Measurements from ENCODE around the gene KIAA0586.

The KIAA0586 gene

DNA sequence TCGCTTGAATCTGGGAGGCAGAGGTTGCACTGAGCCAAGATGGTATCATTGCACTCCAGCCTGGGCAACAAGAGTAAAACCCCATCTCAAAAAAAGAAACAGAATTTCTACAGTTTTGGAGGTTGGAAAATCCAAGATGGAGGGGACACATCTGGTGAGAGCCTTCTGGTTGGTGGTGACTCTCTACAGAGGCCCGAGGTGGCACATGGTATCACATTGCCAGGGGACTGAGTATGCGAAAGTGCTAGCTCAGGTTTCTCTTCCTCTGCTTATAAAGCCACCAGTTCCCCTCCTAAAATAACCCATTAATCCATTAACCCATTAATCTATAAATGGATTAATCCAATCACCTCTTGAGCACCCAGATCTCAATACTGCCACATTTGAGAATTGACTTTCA lies 139.5 kb downstream of the KIAA0586 start:
- ATAC-seq, result no peak
- TF ChIP-seq ZFP3 (CRISPR knock-in tag; IDR thresholded peaks at IDR 0.05) (no peak), ISL1 (CRISPR knock-in tag; IDR thresholded peaks at IDR 0.05) (no peak), ZFP30 (CRISPR knock-in tag; IDR thresholded peaks at IDR 0.05) (no peak), ZNF8 (CRISPR knock-in tag; IDR thresholded peaks at IDR 0.05) (no peak), ZC3H10 (CRISPR knock-in tag; IDR thresholded peaks at IDR 0.05) (no peak), SNAI2 (CRISPR knock-in tag; IDR thresholded peaks at IDR 0.05) (no peak), OSR1 (CRISPR knock-in tag; IDR thresholded peaks at IDR 0.05) (no peak), TOX (CRISPR knock-in tag; IDR thresholded peaks at IDR 0.05; ENCODE audit: borderline replicate concordance) (no peak), RARB (CRISPR knock-in tag; IDR thresholded peaks at IDR 0.05) (no peak), BACH2 (CRISPR knock-in tag; IDR thresholded peaks at IDR 0.05; ENCODE audit: borderline replicate concordance) (no peak)
- TF ChIP-seq, protein P1, sequence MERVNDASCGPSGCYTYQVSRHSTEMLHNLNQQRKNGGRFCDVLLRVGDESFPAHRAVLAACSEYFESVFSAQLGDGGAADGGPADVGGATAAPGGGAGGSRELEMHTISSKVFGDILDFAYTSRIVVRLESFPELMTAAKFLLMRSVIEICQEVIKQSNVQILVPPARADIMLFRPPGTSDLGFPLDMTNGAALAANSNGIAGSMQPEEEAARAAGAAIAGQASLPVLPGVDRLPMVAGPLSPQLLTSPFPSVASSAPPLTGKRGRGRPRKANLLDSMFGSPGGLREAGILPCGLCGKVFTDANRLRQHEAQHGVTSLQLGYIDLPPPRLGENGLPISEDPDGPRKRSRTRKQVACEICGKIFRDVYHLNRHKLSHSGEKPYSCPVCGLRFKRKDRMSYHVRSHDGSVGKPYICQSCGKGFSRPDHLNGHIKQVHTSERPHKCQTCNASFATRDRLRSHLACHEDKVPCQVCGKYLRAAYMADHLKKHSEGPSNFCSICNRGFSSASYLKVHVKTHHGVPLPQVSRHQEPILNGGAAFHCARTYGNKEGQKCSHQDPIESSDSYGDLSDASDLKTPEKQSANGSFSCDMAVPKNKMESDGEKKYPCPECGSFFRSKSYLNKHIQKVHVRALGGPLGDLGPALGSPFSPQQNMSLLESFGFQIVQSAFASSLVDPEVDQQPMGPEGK (CRISPR knock-in tag; IDR thresholded peaks at IDR 0.05; ENCODE audit: borderline replicate concordance), result no peak
- TF ChIP-seq, protein P2, sequence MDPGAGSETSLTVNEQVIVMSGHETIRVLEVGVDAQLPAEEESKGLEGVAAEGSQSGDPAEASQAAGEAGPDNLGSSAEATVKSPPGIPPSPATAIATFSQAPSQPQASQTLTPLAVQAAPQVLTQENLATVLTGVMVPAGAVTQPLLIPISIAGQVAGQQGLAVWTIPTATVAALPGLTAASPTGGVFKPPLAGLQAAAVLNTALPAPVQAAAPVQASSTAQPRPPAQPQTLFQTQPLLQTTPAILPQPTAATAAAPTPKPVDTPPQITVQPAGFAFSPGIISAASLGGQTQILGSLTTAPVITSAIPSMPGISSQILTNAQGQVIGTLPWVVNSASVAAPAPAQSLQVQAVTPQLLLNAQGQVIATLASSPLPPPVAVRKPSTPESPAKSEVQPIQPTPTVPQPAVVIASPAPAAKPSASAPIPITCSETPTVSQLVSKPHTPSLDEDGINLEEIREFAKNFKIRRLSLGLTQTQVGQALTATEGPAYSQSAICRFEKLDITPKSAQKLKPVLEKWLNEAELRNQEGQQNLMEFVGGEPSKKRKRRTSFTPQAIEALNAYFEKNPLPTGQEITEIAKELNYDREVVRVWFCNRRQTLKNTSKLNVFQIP (CRISPR knock-in tag; IDR thresholded peaks at IDR 0.05; ENCODE audit: borderline replicate concordance, low read depth), result no peak
- TF ChIP-seq, protein P3, sequence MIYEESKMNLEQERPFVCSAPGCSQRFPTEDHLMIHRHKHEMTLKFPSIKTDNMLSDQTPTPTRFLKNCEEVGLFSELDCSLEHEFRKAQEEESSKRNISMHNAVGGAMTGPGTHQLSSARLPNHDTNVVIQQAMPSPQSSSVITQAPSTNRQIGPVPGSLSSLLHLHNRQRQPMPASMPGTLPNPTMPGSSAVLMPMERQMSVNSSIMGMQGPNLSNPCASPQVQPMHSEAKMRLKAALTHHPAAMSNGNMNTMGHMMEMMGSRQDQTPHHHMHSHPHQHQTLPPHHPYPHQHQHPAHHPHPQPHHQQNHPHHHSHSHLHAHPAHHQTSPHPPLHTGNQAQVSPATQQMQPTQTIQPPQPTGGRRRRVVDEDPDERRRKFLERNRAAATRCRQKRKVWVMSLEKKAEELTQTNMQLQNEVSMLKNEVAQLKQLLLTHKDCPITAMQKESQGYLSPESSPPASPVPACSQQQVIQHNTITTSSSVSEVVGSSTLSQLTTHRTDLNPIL (CRISPR knock-in tag; IDR thresholded peaks at IDR 0.05; ENCODE audit: low read depth), result no peak

DNA sequence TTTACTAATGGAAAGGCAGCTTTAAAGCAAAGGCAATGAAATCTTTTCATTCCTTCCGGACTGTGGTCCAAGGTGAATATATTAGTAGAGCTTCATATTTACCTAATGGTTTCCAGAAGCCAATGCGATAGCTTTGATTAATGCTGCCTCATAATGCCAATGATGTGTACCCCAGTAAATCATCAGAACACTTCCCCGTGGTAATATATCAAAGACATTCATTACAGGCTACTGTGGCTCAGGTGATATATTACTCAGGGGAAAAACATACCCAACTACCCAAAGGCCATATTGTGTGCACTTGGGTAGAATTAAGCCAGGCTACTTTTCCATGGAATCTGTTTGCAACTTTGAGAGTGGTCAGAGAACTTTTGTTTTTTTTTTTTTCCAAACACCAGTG lies 140.8 kb downstream of the KIAA0586 start:
- ATAC-seq, result no peak
- TF ChIP-seq, protein P2 (CRISPR knock-in tag; IDR thresholded peaks at IDR 0.05; ENCODE audit: borderline replicate concordance, low read depth), result no peak
- TF ChIP-seq ZNF565 (CRISPR knock-in tag; conservative IDR thresholded peaks at IDR 0.05; ENCODE audit: low read depth), result no peak
- no peak for TF ChIP-seq ZFP30 (CRISPR knock-in tag; IDR thresholded peaks at IDR 0.05)

DNA sequence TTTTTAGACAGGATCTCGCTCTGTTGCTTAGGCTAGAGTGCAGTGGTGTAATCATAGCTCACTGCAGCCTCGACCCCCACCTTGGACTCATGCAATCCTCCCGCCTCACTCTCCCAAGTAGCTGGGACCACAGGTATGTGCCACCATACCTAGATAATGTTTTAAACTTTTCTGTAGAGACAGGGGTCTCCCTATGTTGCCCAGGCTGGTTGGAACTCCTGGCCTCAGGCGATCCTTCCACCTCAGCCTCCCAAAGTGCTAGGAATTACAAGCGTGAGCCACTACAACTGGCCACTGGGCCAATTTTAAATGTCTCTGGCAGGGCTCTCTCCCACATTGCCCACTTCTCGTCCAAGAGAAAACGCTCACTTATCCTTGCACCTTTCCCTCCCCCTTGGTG lies 143.7 kb downstream of the KIAA0586 start:
- no peak for ATAC-seq
- TF ChIP-seq TOX (CRISPR knock-in tag; IDR thresholded peaks at IDR 0.05; ENCODE audit: borderline replicate concordance) (no peak), GLIS3 (CRISPR knock-in tag; IDR thresholded peaks at IDR 0.05) (no peak), ARNTL (CRISPR knock-in tag; IDR thresholded peaks at IDR 0.05; ENCODE audit: borderline replicate concordance, low read depth) (no peak), PPARA (CRISPR knock-in tag; IDR thresholded peaks at IDR 0.05; ENCODE audit: borderline replicate concordance) (no peak), TCF4 (CRISPR knock-in tag; IDR thresholded peaks at IDR 0.05; ENCODE audit: borderline replicate concordance) (no peak), ZNF70 (CRISPR knock-in tag; IDR thresholded peaks at IDR 0.05) (no peak), ZNF8 (CRISPR knock-in tag; IDR thresholded peaks at IDR 0.05) (no peak), BACH2 (CRISPR knock-in tag; IDR thresholded peaks at IDR 0.05; ENCODE audit: borderline replicate concordance) (no peak), RARB (CRISPR knock-in tag; IDR thresholded peaks at IDR 0.05) (no peak), ZNF565 (CRISPR knock-in tag; conservative IDR thresholded peaks at IDR 0.05; ENCODE audit: low read depth) (no peak), ISL1 (CRISPR knock-in tag; IDR thresholded peaks at IDR 0.05) (no peak), CSDC2 (CRISPR knock-in tag; IDR thresholded peaks at IDR 0.05) (no peak), SNAI2 (CRISPR knock-in tag; IDR thresholded peaks at IDR 0.05) (no peak), OSR1 (CRISPR knock-in tag; IDR thresholded peaks at IDR 0.05) (no peak), ESRRG (CRISPR knock-in tag; IDR thresholded peaks at IDR 0.05) (no peak), ZFP3 (CRISPR knock-in tag; IDR thresholded peaks at IDR 0.05) (no peak), ZC3H10 (CRISPR knock-in tag; IDR thresholded peaks at IDR 0.05) (no peak)
- TF ChIP-seq, protein P4, sequence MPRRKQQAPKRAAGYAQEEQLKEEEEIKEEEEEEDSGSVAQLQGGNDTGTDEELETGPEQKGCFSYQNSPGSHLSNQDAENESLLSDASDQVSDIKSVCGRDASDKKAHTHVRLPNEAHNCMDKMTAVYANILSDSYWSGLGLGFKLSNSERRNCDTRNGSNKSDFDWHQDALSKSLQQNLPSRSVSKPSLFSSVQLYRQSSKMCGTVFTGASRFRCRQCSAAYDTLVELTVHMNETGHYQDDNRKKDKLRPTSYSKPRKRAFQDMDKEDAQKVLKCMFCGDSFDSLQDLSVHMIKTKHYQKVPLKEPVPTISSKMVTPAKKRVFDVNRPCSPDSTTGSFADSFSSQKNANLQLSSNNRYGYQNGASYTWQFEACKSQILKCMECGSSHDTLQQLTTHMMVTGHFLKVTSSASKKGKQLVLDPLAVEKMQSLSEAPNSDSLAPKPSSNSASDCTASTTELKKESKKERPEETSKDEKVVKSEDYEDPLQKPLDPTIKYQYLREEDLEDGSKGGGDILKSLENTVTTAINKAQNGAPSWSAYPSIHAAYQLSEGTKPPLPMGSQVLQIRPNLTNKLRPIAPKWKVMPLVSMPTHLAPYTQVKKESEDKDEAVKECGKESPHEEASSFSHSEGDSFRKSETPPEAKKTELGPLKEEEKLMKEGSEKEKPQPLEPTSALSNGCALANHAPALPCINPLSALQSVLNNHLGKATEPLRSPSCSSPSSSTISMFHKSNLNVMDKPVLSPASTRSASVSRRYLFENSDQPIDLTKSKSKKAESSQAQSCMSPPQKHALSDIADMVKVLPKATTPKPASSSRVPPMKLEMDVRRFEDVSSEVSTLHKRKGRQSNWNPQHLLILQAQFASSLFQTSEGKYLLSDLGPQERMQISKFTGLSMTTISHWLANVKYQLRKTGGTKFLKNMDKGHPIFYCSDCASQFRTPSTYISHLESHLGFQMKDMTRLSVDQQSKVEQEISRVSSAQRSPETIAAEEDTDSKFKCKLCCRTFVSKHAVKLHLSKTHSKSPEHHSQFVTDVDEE (CRISPR knock-in tag; IDR thresholded peaks at IDR 0.05), result no peak
- TF ChIP-seq, protein P2 (CRISPR knock-in tag; IDR thresholded peaks at IDR 0.05; ENCODE audit: borderline replicate concordance, low read depth), result no peak
- TF ChIP-seq, protein P3 (CRISPR knock-in tag; IDR thresholded peaks at IDR 0.05; ENCODE audit: low read depth), result no peak

Measured in SK-N-SH treated with all-trans-retinoic acid at 6 μM for 48 hours (cell line).